SU-DHL-6 (cell line): ENCODE data around the gene ACAP2.

Experiments used
- CTCF ChIP-seq: fragments of 200-600 bp; sonication (generic); IDR thresholded peaks from one replicate; pipeline ENCODE4 v1.5.1; 2017; ENCODE audit warnings: antibody characterized with exemption, mild to moderate bottlenecking, low read length, moderate library complexity; ENCODE audit not compliant: insufficient read depth, poor library complexity, severe bottlenecking
- EZH2phosphoT487 ChIP-seq: fragments of 200-600 bp; sonication (generic), shearing (Covaris generic); conservative IDR thresholded peaks from 2 replicates; pipeline ENCODE4 v1.6.1; 2018; ENCODE audit warnings: mild to moderate bottlenecking, antibody characterized with exemption, low read length, moderate library complexity, mixed read lengths

DNA sequence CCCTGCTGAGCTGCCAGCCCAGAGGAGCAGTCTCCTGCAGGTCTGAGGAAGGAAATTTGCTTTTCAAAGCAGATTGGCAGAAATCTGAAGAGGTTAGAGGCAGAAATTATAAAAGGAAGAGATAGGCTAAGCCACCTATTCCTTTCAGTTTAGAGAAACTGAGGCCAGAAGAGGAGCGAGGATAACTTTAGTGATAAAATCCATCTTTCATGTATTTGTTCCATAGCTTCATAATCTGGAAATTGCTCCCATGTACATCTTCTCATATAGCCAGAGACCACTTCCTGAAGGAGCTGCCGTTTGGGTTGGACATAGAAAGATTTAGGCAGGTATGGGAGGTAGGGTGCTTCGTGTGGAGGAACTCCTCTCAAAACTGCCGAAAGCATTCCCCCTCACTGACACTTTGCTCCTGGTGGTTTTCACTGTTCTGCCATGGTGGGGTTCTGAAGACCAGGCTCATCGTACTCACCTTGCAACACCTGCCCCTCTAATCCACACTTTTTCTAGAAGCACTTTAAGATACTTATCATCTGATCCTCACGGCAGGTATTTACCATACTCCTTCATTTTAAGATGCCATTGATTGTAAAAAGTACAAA is 670 bp upstream of the ACAP2 start:
- TF ChIP-seq CTCF (no peak), EZH2phosphoT487 (no peak)
